Peyer's patch (tissue), 4 donors: ENCODE measurements around the gene CFAP119.

Experiments used
- POLR2A ChIP-seq, 2 donors: fragments of 450-650 bp; IDR thresholded peaks; one replicate each; pipeline ENCODE4 v1.5.1; 2017; ENCODE audit warnings: antibody characterized with exemption in 2 of 2, mild to moderate bottlenecking in 2 of 2, moderate library complexity in 2 of 2
- TF ChIP-seq, protein P1 (sequence below), 6 experiments: fragments of 450-650 bp in 4 of 6; fragments of 200-600 bp in 2 of 6; sonication (generic) in 1 of 6; IDR thresholded peaks; one replicate each; pipeline ENCODE4 v1.5.1; 2017 to 2019; ENCODE audit warnings: antibody characterized with exemption in 6 of 6, mild to moderate bottlenecking in 3 of 6, moderate library complexity in 1 of 6

DNA sequence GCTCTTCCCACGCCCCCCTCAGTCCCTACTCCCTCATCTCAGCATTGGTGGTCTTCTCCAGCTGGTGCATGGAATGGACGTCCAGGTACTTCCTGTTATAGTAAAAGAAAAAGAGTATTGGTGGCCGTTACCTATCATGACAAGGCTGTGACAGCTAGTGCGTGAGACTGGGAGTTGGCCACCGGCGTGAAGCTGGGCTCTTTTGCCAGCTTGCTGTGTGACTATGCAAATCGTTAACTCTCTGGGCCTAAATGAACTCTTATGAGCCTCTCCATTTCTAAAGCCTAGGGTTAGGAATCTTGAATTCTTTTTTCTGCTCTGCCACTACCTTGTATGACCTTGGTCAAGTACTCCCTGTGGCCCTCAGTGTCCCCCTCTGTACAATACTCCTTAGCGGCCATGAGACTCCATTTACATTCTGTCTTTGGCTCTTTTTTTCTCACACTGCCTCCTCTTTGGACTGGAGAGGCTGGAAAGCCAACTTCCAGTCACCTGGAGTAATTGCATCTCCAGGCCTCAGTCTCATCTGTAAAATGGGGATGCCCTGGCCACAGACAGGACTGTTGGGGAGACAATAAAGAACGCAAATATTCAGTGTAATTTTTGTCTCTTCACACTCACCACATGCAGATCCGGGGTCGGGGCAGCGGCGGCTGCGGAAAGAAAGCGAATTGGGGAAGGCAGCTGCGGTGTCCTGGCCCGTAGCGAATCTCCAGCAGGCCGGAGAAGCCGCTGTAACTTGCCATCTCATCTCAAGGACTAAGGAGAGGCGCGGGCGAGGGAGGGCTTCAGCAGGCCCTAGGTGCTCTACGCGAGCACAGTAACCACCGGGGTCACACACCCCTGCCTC lies 1.1 kb downstream of the CFAP119 start:
- TF ChIP-seq, protein P1, sequence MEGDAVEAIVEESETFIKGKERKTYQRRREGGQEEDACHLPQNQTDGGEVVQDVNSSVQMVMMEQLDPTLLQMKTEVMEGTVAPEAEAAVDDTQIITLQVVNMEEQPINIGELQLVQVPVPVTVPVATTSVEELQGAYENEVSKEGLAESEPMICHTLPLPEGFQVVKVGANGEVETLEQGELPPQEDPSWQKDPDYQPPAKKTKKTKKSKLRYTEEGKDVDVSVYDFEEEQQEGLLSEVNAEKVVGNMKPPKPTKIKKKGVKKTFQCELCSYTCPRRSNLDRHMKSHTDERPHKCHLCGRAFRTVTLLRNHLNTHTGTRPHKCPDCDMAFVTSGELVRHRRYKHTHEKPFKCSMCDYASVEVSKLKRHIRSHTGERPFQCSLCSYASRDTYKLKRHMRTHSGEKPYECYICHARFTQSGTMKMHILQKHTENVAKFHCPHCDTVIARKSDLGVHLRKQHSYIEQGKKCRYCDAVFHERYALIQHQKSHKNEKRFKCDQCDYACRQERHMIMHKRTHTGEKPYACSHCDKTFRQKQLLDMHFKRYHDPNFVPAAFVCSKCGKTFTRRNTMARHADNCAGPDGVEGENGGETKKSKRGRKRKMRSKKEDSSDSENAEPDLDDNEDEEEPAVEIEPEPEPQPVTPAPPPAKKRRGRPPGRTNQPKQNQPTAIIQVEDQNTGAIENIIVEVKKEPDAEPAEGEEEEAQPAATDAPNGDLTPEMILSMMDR (IDR thresholded peaks at IDR 0.05) = no peak
- no peak for TF ChIP-seq POLR2A (IDR thresholded peaks at IDR 0.05)
